H9 (cell line): ENCODE results near the gene MBD3L1. TPM values are rescaled to one million over a fixed set of nuclear protein-coding genes. Genes with fewer than 3 reads are reported as not detected.

Experiments
- DNase-seq: peaks from one replicate; pipeline ENCODE4 v3.0.0-alpha.2; 2017
- H2AFZ ChIP-seq: one replicate; pipeline ENCODE4 v1.6.1; 2013; ENCODE audit warnings: mild to moderate bottlenecking, low read length, control low read depth, moderate library complexity
- H2AK5ac ChIP-seq: 2 replicates; pipeline ENCODE4 v1.6.1; 2013; ENCODE audit warnings: low read length, control low read depth, mixed read lengths; ENCODE audit not compliant: insufficient read length
- H2BK120ac ChIP-seq: one replicate; pipeline ENCODE4 v1.6.1; 2013; ENCODE audit warnings: low read depth, mild to moderate bottlenecking, low read length, control low read depth, inconsistent platforms; ENCODE audit not compliant: poor library complexity, severe bottlenecking
- H2BK12ac ChIP-seq: 2 replicates; pipeline ENCODE4 v1.6.1; 2013; ENCODE audit warnings: low read length, control low read depth, mixed read lengths, low read depth; ENCODE audit not compliant: insufficient read length
- H2BK15ac ChIP-seq: 2 replicates; pipeline ENCODE4 v1.6.1; 2013; ENCODE audit warnings: low read depth, low read length, control low read depth
- H2BK20ac ChIP-seq: one replicate; pipeline ENCODE4 v1.6.1; 2013; ENCODE audit warnings: low read depth, mild to moderate bottlenecking, low read length, control low read depth, inconsistent platforms; ENCODE audit not compliant: poor library complexity, severe bottlenecking
- H2BK5ac ChIP-seq: 2 replicates; pipeline ENCODE4 v1.6.1; 2013; ENCODE audit warnings: low read length, control low read depth, mixed read lengths; ENCODE audit not compliant: insufficient read length
- H3K14ac ChIP-seq: 2 replicates; pipeline ENCODE4 v1.6.1; 2013; ENCODE audit warnings: low read length, control low read depth; ENCODE audit not compliant: insufficient read depth
- H3K18ac ChIP-seq: 2 replicates; pipeline ENCODE4 v1.6.1; 2013; ENCODE audit warnings: low read depth, mild to moderate bottlenecking, mixed read lengths, low read length, control low read depth; ENCODE audit not compliant: insufficient read length
- H3K23ac ChIP-seq: 2 replicates; pipeline ENCODE4 v1.6.1; 2013; ENCODE audit warnings: low read length, control low read depth, mixed read lengths, low read depth; ENCODE audit not compliant: insufficient read length
- H3K23me2 ChIP-seq: 2 replicates; pipeline ENCODE4 v1.6.1; 2013; ENCODE audit warnings: low read depth, mild to moderate bottlenecking, mixed read lengths, low read length, control low read depth; ENCODE audit not compliant: insufficient read length, poor library complexity, severe bottlenecking
- H3K27ac ChIP-seq: 2 replicates; pipeline ENCODE4 v1.5.1; 2013; ENCODE audit warnings: low read length, control low read depth, mixed read lengths, low read depth; ENCODE audit not compliant: insufficient read length
- H3K27me3 ChIP-seq: 2 replicates; pipeline ENCODE4 v1.6.1; 2013; ENCODE audit warnings: low read length, control low read depth, inconsistent platforms; ENCODE audit not compliant: insufficient read depth
- H3K4ac ChIP-seq: 2 replicates; pipeline ENCODE4 v1.6.1; 2013; ENCODE audit warnings: low read depth, mild to moderate bottlenecking, control low read depth, inconsistent platforms, low read length, moderate library complexity
- H3K4me1 ChIP-seq: 2 replicates; pipeline ENCODE4 v1.6.1; 2013; ENCODE audit warnings: low read length, control low read depth, inconsistent platforms; ENCODE audit not compliant: insufficient read depth
- H3K4me2 ChIP-seq: 2 replicates; pipeline ENCODE4 v1.6.1; 2013; ENCODE audit warnings: low read length, control low read depth, mixed read lengths; ENCODE audit not compliant: insufficient read length, insufficient read depth
- H3K56ac ChIP-seq: 2 replicates; pipeline ENCODE4 v1.6.1; 2013; ENCODE audit warnings: low read depth, mild to moderate bottlenecking, mixed read lengths, low read length, control low read depth; ENCODE audit not compliant: insufficient read length
- H3K79me1 ChIP-seq: 2 replicates; pipeline ENCODE4 v1.6.1; 2013; ENCODE audit warnings: low read depth, mild to moderate bottlenecking, moderate library complexity, low read length, control low read depth, inconsistent platforms; ENCODE audit not compliant: insufficient read depth, poor library complexity, severe bottlenecking
- H3K79me2 ChIP-seq: 2 replicates; pipeline ENCODE4 v1.6.1; 2013; ENCODE audit warnings: low read length, control low read depth, inconsistent platforms; ENCODE audit not compliant: insufficient read depth
- H3K9ac ChIP-seq: 2 replicates; pipeline ENCODE4 v1.6.1; 2013; ENCODE audit warnings: low read length, control low read depth, mixed read lengths; ENCODE audit not compliant: insufficient read length; ENCODE audit errors: extremely low read depth
- H3K9me3 ChIP-seq: one replicate; pipeline ENCODE4 v1.6.1; 2013; ENCODE audit warnings: low read depth, low read length, inconsistent platforms; ENCODE audit not compliant: control insufficient read depth
- H3T11ph ChIP-seq: one replicate; pipeline ENCODE4 v1.6.1; 2013; ENCODE audit warnings: mild to moderate bottlenecking, low read length, control low read depth, inconsistent platforms
- H4K20me1 ChIP-seq: one replicate; pipeline ENCODE4 v1.6.1; 2013; ENCODE audit not compliant: control insufficient read depth, insufficient read length, insufficient read depth
- H4K5ac ChIP-seq: 2 replicates; pipeline ENCODE4 v1.6.1; 2013; ENCODE audit warnings: low read depth, mild to moderate bottlenecking, mixed read lengths, low read length, control low read depth; ENCODE audit not compliant: insufficient read length
- H4K8ac ChIP-seq: replicated peaks from 2 replicates; pipeline ENCODE4 v1.6.1; 2013; ENCODE audit warnings: low read length, control low read depth, mixed read lengths, low read depth; ENCODE audit not compliant: insufficient read length
- H4K91ac ChIP-seq: 2 replicates; pipeline ENCODE4 v1.6.1; 2013; ENCODE audit warnings: low read depth, mild to moderate bottlenecking, moderate library complexity, mixed read lengths, low read length, control low read depth; ENCODE audit not compliant: insufficient read length
- H3K27ac Mint-ChIP-seq, 3 experiments: 2 replicates in 2 of 3; 3 replicates in 1 of 3; pipeline ENCODE4 v1.8.0; 2020 to 2021; ENCODE audit warnings: mixed read lengths in 3 of 3, mild to moderate bottlenecking in 1 of 3, moderate library complexity in 1 of 3
- H3K27me3 Mint-ChIP-seq: 2 replicates; pipeline ENCODE4 v1.8.0; 2021; ENCODE audit warnings: low read depth, mild to moderate bottlenecking, moderate library complexity, mixed read lengths
- H3K36me3 Mint-ChIP-seq, 3 experiments: 2 replicates in 2 of 3; 3 replicates in 1 of 3; pipeline ENCODE4 v1.8.0; 2020 to 2021; ENCODE audit warnings: low read depth in 3 of 3, mixed read lengths in 3 of 3; ENCODE audit not compliant: insufficient read depth in 1 of 3
- H3K4me1 Mint-ChIP-seq, 2 experiments: 2 replicates each; pipeline ENCODE4 v1.8.0; 2020; ENCODE audit warnings: mixed read lengths in 2 of 2
- H3K4me3 Mint-ChIP-seq, 2 experiments: 2 replicates in 1 of 2; 3 replicates in 1 of 2; pipeline ENCODE4 v1.8.0; 2020 to 2021; ENCODE audit warnings: mild to moderate bottlenecking in 2 of 2, mixed read lengths in 2 of 2, moderate library complexity in 1 of 2
- H3K9me3 Mint-ChIP-seq, 2 experiments: 2 replicates in 1 of 2; 3 replicates in 1 of 2; pipeline ENCODE4 v1.8.0; 2020; ENCODE audit warnings: mild to moderate bottlenecking in 2 of 2, mixed read lengths in 2 of 2, moderate library complexity in 1 of 2
- WGBS: extraction: QIAGEN DNeasy Blood & Tissue Kit; methylation state at CpG from one replicate; pipeline ENCODE4 v1.1.7; 2013; ENCODE audit warnings: missing lambda C conversion rate, low lambda C conversion rate, mixed read lengths; ENCODE audit not compliant: insufficient read length; ENCODE audit errors: extremely low coverage; 5-methylcytosine and 5-hydroxymethylcytosine counted together
- total RNA-seq: library from RNA; stranded (reverse); gene quantifications from 2 replicates; pipeline ENCODE4 v1.2.1, GENCODE V29; 2021
- TF ChIP-seq, protein P1 (sequence below): fragments of 200-600 bp; sonication (generic); conservative IDR thresholded peaks from 3 replicates; pipeline ENCODE4 v1.8.0; 2021; ENCODE audit warnings: antibody characterized with exemption, mild to moderate bottlenecking

The MBD3L1 gene
- total RNA-seq, 1 experiment from 2014 or later: not detected

GRCh38 chr19:8815780-8816179 is 16.4 kb upstream of the MBD3L1 start:
- H3K4me1 Mint-ChIP-seq: no peaks in the 10 kb centered on the region
- Histone ChIP-seq H4K20me1 (no peaks in the 10 kb centered on the region), H3K79me2 (no peaks in the 10 kb centered on the region), H3K14ac (no peak overlapping the region), H3K9me3 (peaks cover 62% of the 10 kb centered on the region), H3K23ac (no peak overlapping the region), H4K8ac (no peak overlapping the region), H3K23me2 (no peaks in the 10 kb centered on the region), H3K79me1 (no peaks in the 10 kb centered on the region), H2BK12ac (no peak overlapping the region), H3K27me3 (no peaks in the 10 kb centered on the region), H3K9ac (no peak overlapping the region), H3T11ph (no peak overlapping the region), H3K4me2 (no peak overlapping the region), H3K18ac (no peak overlapping the region), H2BK20ac (no peak overlapping the region), H2AFZ (no peak overlapping the region), H4K5ac (no peak overlapping the region), H4K91ac (no peak overlapping the region), H3K4me1 (no peaks in the 10 kb centered on the region), H2AK5ac (no peak overlapping the region), H3K27ac (no peak overlapping the region), H3K4ac (no peak overlapping the region), H2BK120ac (no peak overlapping the region), H2BK15ac (no peak overlapping the region), H2BK5ac (no peak overlapping the region), H3K56ac (no peak overlapping the region)
- DNase-seq: no peak
- peaks cover 93 to 98% of the 10 kb centered on the region in 2 experiments for H3K9me3 Mint-ChIP-seq
- H3K27me3 Mint-ChIP-seq: no peaks in the 10 kb centered on the region; the same call in 1 of the 2 replicates
- no CpG with 5 or more reads among the region's 2 CpGs for WGBS
- H3K27ac Mint-ChIP-seq: no peak overlapping the region
- TF ChIP-seq, protein P1, sequence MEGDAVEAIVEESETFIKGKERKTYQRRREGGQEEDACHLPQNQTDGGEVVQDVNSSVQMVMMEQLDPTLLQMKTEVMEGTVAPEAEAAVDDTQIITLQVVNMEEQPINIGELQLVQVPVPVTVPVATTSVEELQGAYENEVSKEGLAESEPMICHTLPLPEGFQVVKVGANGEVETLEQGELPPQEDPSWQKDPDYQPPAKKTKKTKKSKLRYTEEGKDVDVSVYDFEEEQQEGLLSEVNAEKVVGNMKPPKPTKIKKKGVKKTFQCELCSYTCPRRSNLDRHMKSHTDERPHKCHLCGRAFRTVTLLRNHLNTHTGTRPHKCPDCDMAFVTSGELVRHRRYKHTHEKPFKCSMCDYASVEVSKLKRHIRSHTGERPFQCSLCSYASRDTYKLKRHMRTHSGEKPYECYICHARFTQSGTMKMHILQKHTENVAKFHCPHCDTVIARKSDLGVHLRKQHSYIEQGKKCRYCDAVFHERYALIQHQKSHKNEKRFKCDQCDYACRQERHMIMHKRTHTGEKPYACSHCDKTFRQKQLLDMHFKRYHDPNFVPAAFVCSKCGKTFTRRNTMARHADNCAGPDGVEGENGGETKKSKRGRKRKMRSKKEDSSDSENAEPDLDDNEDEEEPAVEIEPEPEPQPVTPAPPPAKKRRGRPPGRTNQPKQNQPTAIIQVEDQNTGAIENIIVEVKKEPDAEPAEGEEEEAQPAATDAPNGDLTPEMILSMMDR: no peak
- peaks cover 98 to 100% (median 99%) of the 10 kb centered on the region in 3 experiments for H3K36me3 Mint-ChIP-seq
- H3K4me3 Mint-ChIP-seq: no peak overlapping the region
